Left renal cortex interstitium (tissue), 4 donors: ENCODE data around the gene SDK1. TPM values are rescaled to one million over a fixed set of nuclear protein-coding genes. Genes with fewer than 3 reads are reported as not detected.
A peak's percentile ranks its signal among the peaks of the same experiment; 100 is the strongest.

Experiments
- DNase-seq, 4 donors: peaks; one replicate each; pipeline ENCODE4 v3.0.0-alpha.2; 2013; ENCODE audit warnings: low read depth in 4 of 4, low spot score in 2 of 4, missing footprints in 1 of 4
- polyA plus RNA-seq, 4 donors: library from polyadenylated mRNA; unstranded; fragments of 120-200 nt; gene quantifications; one replicate each; pipeline ENCODE4 v1.2.1, GENCODE V29; 2013; ENCODE audit not compliant: insufficient read length in 4 of 4

The SDK1 gene
- polyA plus RNA-seq, 4 donors, result 5.1 to 10.2 (median 6.9) TPM

DNA sequence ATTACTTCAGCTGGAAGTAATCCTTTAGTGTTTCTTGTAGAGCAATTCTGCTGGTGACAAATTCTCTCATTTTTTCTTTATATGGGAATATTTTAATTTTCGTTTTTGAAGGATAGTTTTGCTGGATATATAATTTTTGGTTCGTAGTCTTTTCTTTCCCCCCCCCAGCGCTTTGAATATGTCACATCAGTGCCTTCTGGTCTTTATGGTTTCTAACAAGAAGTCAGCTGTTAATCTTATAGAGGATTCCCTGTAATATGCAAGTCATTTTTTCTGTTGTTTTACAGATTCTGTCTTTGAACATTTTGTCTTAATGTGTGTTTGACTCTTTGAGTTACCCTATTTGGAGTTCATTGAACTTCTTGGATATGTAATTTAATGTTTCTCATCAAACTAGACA, 96.3 kb downstream of the SDK1 start:
- no peak for DNase-seq

DNA sequence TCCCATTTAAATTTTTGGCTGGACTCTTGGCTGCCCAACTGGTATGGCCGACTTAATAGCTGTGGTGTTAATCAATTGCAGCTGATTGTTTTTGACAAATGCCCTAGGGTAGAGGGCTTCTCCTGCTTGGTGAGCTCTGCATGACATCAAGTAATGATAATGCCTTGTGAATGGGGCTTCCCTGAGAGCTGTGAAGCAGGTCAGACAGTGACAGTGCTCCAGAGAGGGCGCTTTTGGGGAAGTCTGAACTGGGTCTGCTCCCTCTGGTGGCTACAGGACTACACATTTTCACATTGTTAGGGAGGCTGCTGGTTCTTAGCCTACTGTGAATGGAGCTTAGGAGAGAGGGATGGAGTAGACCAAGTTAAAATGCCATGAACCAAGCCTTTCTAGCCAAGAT, 98.8 kb downstream of the SDK1 start:
- DNase-seq, result no peak

DNA sequence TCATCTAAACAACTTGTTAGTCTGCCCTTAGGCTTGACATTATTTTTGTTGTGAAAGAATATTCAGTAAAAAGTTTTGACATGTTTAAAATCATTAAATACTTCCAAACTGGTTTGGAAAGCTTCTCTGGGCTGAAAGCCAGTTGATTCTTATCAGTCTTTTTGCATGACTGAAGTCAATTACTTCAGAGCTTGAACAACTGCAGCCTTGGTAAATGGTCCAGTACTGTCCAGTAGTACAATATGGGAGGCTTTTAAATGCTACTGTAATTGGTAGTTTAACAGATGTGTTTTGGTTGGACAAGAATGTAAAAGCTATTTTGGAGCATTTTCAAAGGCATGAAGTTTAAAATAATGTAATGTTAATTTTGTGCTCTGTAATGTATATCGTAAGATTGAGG, 103.4 kb downstream of the SDK1 start:
- DNase-seq, result peak in 3 of 4 donors; percentile 24 to 65 (median 56)

DNA sequence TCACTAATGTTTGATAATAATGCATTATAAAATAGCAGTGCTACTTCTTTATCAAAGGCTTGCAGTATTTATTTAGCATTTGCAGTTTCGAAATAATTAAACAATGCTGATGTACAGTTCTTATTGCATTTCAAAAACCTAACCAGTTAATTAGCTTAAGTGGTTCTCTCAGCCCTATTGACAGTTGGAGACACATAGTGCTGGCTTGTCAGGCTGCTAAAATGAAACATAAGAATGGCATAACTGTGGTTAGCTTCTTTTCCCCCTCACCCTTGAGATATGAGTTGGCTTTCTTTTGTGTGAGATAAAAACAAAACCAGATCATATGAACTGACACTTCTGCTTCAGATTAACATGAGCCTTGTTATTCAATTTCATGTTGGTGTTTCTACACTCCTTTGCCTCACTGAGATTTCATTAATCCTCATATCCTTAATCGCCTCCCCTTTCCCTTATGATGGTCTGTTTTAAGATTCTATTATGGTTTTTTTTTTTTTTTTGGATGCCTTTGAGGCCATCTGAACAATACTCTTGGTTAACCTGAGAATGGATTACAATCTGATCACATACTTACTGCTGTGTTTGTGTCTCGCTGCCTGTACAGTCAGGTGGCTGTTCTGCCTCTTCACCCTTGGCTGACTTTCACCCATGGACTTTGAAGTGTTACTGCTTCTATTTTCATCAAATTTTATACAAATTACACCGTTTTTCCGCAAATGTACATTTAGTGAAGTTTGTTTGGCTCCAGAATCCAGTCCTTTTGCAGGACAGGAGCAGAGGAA, 108.0 kb downstream of the SDK1 start:
- DNase-seq, result no peak

DNA sequence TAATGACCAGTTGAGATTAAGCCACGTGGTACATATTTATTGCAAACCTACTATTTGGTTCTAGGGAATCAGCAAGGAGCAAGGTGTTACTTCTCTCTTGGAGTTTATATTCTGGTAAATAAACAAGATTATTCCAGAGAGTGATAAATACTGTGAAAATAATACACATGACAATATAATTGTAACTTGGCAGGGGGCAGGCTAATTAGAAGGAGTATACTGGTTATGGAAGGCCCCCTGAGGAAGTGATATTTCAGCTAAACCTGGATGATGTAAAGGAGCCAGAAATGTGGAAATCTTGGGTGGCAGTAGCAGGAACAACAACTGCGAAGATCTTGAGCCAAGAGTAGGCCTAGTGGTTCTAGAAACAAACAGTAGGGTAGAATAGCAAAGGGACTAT, 111.8 kb downstream of the SDK1 start:
- no peak for DNase-seq

DNA sequence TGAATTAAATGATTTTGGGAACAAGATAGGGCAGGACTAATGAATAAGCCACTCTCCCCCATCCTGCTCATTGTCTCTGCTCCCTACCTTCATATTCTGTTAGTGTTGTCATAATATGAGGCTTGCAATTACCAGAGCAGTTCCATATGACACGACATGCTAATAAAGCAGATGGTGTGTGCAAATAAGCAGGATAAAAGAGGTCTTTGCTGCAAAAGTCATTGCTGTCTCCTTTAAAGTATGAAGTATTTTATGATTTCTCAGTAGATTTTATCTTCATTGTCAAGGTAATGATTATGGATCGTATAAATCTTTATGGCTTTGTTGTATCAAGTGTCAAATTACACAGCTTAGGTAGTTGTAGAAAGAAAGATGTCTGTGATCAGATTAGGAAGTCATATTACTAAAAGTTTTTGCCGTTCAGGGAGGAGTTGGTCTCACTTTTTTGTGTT, 114.8 kb downstream of the SDK1 start:
- DNase-seq, result no peak

DNA sequence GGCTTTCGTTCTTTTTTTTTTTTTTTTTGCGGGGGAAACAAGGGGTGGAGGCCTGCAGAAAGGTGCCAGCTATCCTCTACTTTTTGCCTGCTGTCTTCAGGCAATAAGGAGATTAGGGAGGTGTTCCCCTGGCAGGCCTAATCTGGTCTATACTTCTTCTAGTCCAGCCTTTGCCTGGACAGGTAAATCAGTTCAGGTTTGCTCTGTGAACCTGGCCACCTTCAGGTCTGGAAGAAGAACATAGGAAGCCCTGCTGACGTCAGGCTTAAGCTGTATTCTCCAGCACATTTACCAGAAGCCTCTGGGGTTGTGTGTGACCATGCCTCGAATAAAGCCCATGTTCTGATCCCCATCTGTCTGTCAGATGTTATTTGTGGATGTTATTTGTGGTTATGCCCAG, 115.4 kb downstream of the SDK1 start:
- no peak for DNase-seq

DNA sequence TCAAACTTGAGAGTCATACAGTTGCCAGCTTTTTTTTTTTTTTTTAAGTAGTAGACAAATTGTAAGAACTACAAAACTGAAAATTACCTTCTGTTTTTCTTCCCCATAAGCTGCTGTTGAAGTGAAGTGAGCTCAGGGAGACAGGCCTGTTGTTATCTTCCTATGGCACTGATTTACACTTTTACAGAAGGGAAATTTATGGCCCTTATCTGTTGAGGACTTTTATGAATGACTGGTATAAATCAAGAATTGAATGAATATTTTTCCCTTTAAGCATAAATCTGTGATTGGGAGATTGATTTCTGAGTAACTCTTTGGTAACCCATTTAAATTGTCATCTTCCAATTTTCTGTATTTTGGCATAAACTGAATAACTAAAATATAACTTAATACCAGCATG, 124.0 kb downstream of the SDK1 start:
- DNase-seq, result no peak

DNA sequence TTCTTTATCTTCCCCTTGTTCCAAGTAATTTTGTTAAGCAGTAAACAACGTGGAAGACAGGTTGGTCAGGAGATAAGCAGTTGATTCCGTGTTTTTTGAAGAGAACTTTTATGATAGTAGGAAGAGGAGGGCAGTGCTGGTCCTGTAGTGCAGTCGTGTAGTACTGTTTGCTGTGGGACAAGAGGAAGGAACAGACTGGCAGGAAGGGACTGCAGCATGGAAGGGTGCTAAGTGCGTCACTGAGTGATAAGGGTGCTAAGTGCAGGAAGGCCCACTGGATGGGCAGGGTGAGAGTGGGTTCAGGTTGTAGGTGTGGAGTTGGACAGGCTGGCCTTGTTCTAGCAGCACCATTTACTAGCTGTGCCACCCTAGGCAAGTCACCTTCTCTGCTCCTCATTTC, 125.0 kb downstream of the SDK1 start:
- no peak for DNase-seq

DNA sequence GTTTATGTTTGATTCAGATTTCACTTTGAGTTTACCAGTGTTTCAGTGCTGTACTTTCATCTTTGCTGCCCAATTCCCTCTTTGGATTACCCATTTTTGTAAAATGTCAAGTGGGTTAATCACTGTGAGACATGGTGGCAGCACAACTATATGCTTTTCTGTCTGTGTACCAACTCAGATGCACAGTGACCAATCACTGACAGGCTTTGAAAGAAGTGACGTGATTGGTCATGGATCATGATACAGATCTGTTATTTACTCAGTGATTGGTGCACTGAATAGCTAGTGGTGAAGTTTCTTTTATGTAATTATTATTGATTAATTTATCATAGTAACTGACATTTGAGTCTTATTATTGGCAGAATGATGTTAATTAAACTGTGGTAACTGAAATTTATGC, 126.9 kb downstream of the SDK1 start:
- no peak for DNase-seq

DNA sequence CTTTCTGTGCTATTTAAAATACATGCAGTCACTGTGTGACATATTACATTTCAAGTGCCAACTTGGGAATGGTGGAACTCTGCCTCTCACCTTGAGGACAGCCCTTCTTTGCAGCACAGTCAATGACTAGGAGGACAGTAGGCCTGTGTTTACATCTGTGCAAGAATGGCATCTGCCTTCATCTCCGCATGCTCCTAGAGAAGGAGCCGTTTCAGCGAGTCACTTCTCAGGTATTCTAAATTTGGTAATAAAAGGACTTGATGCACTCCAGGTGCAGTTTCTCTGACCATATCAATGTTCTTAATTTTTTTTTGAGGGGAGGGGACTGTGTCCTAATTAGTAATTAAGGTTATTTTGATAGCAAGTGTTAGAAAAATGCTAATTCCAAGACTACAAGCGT, 128.9 kb downstream of the SDK1 start:
- DNase-seq, result no peak

DNA sequence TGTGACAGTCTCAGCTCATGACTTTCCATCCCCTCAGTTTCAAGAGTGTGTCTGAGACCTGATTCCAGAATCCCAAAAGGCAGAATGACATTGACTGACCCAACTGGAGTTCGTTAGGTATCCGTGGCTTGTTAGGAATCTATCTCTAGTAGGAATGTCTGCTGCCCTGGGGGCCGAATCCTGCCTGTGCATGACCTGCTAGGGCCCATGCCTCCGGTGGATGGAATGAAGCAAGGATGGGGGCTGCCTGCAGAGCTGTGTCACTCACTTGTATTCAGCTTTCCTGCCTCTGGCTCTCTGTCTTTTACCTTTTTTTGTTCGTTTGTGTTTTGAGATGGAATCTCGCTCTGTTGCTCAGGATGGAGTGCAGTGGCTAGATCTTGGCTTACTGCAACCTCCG, 129.5 kb downstream of the SDK1 start:
- no peak for DNase-seq

DNA sequence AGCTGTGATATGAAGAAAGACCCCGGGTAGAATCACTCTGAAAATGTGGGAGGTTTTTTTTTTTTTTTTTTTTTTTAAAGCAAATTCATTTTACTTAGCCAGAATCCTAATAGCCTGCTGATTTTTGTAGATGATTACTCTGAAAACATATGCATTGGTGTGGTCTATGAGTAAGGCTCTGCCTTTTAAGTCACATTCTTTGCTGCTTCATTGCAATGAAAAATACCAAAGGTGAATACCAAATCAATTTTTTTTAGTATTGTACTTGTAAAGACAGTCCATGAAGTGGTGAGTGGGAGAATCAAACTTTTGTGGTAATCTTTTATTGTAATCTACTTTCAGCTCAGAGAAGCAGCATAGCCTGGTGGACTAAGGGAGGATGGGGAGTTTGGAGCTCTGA, 130.3 kb downstream of the SDK1 start:
- no peak for DNase-seq

DNA sequence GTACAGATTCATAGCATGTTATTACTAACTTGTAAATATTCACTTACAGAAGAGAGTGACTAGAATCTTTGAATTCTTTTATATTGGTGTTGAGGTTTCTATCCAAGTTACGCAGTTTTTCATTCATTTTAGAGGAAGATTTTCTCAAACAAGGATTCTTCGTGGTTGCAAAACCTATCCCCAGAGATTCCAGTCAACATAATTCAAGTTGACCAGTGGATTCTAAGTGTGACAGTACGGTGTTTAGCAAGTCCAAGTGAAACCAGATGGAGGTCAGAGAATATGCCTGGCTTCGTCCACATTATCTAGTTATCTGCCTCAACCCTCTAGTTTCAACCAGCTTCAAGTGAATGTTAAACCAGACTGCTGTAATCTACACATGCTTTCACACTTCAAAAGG, 131.9 kb downstream of the SDK1 start:
- DNase-seq, result no peak

DNA sequence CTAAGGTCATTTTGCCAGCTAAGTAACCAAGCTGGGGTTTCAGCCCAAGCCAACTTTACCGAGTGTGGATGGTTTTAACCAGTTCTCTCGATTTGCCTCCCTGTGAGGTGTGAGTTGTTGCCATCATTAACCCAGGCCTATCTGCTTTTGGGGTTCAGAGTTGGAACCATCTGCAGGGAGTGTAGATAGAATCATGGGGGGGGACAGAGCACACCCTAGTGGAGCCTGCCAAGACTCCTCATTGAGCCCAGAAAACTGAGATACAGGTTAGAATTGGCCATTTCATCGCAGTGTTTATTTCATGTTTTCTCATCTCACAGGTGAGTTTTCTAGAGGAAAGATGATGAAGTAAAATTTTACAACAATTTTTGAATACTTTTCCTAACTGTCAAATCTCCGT, 133.6 kb downstream of the SDK1 start:
- no peak for DNase-seq

DNA sequence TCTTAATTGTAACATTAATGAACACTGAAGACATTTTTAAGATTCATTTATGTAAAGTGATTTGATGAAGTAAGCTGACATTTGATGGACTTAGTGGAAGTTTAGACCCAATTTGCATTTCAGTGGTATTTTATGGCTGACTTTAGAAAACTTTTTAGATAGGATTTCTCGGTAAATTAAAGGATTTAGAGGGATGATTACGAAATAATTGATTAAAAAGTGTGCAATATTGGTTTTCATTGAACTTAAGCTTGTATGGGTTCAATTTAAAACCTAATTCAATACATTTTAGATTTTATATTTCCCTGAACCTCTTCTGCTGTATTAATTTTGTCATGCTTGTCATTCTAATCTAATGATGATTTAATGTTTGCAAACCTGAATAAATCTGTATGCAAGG, 135.1 kb downstream of the SDK1 start:
- DNase-seq, result no peak

DNA sequence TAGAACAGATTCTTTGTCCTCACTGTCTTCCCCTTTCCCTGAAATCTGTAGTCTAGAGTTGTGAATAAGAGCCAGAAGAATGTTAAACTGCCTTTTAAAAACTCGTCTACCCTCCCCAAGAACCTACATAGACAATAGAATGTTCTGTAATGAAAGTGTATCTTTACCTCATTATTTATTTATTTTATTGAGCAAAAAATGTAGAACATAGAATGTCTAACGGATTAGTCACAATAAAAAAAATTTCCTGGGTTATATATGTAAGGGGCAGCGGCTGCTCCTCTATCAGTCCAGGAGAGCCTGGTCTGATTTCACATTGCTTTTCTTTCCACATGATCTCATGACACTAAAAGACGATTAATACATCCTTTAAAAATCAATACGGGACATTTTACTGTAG, 135.7 kb downstream of the SDK1 start:
- no peak for DNase-seq

DNA sequence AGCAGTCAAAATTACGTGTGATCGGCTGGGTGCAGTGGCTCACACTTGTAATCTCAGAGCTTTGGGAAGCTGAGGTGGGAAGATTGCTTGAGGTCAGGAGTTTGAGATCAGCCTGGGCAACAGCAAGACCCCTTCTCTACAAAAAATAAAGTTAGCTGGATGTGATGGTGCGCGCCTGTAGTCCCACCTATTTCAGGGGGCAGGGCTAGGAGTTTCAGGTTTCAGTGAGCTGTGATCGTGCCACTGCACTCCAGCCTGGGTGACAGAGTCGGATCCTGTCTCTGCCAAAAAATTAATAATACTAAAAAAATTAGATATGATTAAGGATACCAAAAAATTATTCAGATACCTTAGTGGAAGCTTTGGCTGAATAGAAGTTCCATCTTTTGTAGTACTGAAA, 136.4 kb downstream of the SDK1 start:
- DNase-seq, result no peak

DNA sequence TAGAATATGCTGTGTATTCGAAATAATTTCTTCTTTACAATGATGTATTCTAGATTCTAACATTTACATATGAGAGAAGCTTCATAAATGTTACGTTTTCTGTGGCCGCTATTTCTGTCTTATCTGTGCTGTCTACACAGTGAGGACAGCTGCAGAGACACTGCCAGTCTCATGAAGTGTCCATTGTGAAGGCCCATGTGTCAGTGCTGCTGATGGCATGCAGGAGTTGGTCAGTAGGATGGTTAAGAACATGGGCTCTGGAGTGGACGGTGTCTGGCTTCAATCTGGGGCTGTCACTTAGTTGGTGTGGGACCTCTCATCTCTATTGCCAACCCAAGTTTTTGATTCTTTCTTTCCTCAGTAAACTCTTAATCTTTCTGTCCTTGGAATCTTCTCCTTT, 137.3 kb downstream of the SDK1 start:
- no peak for DNase-seq

DNA sequence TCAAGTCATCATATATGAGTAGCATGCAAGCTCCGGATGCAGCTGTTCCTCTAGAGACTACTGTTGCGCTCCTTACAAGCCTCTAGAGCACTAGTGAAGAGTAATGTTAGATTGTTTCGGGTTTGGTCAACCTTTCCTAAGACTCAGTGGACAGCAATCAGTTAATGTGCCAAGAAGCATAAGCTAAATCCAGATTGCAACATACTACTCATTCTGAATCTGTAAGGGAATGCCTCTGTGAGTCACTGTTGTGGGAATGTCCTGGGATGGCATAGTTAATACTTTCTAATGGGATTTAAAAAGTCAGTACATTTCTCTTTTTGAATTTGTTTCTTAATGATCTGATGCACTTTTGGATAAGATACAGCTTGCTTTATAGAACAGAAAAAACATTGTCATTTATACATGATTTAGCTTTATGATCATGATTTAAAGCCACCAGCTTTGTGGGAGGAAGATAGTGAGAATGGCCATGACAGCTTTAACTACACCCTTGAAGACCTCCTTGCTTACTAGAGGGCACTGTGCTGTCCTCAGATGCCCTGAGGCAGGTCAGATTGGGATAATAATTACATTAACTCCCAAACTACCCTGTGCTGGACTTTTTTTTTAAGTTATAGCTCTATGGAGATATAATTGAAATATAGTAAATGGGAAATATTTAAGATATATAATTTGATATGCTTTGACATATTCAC, 138.4 kb downstream of the SDK1 start:
- DNase-seq, result no peak

DNA sequence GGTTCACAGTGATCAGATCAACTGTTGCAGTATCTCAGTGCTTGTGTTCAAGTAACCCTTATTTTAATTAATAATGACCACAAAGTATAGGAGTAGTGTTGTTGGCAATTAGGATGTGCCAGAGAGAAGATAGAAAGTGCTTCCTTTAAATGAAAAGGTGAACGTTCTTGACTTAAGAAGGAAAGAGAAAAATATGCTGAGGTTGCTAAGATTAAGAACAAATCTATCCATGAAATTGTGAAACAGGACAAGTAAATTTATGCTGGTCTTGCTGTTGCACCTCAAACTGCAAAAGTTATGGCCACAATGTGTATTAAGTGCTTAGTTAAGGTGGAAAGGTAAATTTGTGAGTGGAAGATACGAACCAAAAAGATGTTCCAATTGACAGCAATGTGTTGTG, 139.5 kb downstream of the SDK1 start:
- DNase-seq, result no peak

DNA sequence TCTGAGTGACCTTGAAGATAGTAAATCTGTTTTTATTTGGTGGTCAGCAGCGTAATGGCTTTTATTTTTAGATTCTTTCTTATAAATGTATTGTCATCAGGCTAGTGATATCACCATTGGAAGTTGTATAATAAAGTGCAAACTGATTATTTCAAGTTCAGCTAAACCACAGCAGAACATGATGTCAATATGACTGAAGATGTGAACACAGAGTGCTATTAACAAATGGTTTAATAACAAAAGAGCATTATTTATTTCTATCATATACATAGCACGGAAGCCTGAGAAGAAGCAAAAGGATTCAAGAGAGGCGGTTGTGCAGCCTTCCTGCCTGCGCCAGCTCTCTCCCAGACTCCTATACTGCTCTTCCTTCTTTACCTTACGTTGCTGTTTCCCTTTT, 142.7 kb downstream of the SDK1 start:
- no peak for DNase-seq
